Mesothelial cell of epicardium (in vitro differentiated cells): Measurements from ENCODE around the gene CEP170B. TPM values are rescaled to one million over a fixed set of nuclear protein-coding genes. Genes with fewer than 3 reads are reported as not detected.

Experiments used
- DNase-seq, 2 experiments: peaks; one replicate each; pipeline ENCODE4 v3.0.0; 2021; ENCODE audit warnings: low spot score in 2 of 2; ENCODE audit not compliant: unreplicated experiment in 2 of 2
- H3K27ac Mint-ChIP-seq: 2 replicates; pipeline ENCODE4 v1.8.0; 2021; ENCODE audit warnings: mixed read lengths
- H3K27me3 Mint-ChIP-seq: 2 replicates; pipeline ENCODE4 v1.8.0; 2021; ENCODE audit warnings: low read depth, mixed read lengths
- H3K36me3 Mint-ChIP-seq: 2 replicates; pipeline ENCODE4 v1.8.0; 2021; ENCODE audit warnings: mixed read lengths
- H3K4me1 Mint-ChIP-seq: 2 replicates; pipeline ENCODE4 v1.8.0; 2021; ENCODE audit warnings: mixed read lengths
- H3K4me3 Mint-ChIP-seq: 2 replicates; pipeline ENCODE4 v1.8.0; 2021; ENCODE audit warnings: mild to moderate bottlenecking, moderate library complexity, mixed read lengths
- H3K9me3 Mint-ChIP-seq: 2 replicates; pipeline ENCODE4 v1.8.0; 2021; ENCODE audit warnings: mixed read lengths
- total RNA-seq: library from RNA; stranded (reverse); gene quantifications from 3 replicates; pipeline ENCODE4 v1.2.1, GENCODE V29; 2021
- TF ChIP-seq, protein P1 (sequence below): fragments of 200-600 bp; sonication (generic); IDR thresholded peaks from one replicate; pipeline ENCODE4 v1.5.0; 2021; ENCODE audit warnings: antibody characterized with exemption; ENCODE audit not compliant: unreplicated experiment

The CEP170B gene
- total RNA-seq, 1 donor from 2014 or later, result 29.2 TPM

GRCh38 chr14:104875412-104875751 is 10.3 kb downstream of the CEP170B start:
- Mint-ChIP-seq H3K27me3 (no peaks in the 10 kb centered on the region), H3K4me3 (no peak overlapping the region), H3K36me3 (no peaks in the 10 kb centered on the region), H3K27ac (no peak overlapping the region), H3K4me1 (peaks cover 9% of the 10 kb centered on the region), H3K9me3 (no peaks in the 10 kb centered on the region)
- TF ChIP-seq, protein P1, sequence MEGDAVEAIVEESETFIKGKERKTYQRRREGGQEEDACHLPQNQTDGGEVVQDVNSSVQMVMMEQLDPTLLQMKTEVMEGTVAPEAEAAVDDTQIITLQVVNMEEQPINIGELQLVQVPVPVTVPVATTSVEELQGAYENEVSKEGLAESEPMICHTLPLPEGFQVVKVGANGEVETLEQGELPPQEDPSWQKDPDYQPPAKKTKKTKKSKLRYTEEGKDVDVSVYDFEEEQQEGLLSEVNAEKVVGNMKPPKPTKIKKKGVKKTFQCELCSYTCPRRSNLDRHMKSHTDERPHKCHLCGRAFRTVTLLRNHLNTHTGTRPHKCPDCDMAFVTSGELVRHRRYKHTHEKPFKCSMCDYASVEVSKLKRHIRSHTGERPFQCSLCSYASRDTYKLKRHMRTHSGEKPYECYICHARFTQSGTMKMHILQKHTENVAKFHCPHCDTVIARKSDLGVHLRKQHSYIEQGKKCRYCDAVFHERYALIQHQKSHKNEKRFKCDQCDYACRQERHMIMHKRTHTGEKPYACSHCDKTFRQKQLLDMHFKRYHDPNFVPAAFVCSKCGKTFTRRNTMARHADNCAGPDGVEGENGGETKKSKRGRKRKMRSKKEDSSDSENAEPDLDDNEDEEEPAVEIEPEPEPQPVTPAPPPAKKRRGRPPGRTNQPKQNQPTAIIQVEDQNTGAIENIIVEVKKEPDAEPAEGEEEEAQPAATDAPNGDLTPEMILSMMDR, result no peak
- no peak for DNase-seq

DNA sequence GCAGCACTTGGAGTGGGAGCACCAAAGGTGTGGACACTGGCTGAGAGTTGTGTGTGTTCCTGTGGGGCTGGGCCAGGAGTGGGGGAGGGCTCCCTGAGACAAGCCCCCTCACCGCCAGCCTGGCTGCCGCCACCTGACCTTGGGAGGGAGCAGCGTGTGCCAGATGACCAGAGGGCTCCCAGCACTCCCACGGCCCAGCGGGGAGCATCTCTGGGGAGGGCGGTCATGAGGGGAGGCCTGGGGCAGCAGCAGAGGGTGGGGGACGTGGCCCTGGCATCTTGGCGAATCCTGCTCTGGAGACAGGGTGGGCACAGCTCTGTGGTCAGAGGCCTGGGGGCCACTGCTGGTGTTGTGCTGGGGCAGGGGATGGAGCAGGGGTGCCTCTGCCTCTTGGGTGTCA is 10.7 kb downstream of the CEP170B start:
- Mint-ChIP-seq H3K27me3 (no peaks in the 10 kb centered on the region), H3K4me1 (peaks cover 9% of the 10 kb centered on the region), H3K4me3 (no peak overlapping the region), H3K9me3 (no peaks in the 10 kb centered on the region), H3K36me3 (no peaks in the 10 kb centered on the region), H3K27ac (no peak overlapping the region)
- TF ChIP-seq, protein P1, result no peak
- no peak for DNase-seq

GRCh38 chr14:104876251-104876699 is 11.2 kb downstream of the CEP170B start:
- DNase-seq, result no peak
- Mint-ChIP-seq H3K36me3 (no peaks in the 10 kb centered on the region), H3K4me3 (no peak overlapping the region), H3K9me3 (no peaks in the 10 kb centered on the region), H3K4me1 (peaks cover 9% of the 10 kb centered on the region), H3K27ac (no peak overlapping the region), H3K27me3 (no peaks in the 10 kb centered on the region)
- TF ChIP-seq, protein P1, result no peak

- no peaks in the 10 kb centered on the region for H3K9me3 Mint-ChIP-seq
- H3K27me3 Mint-ChIP-seq, result no peaks in the 10 kb centered on the region
- no peak overlapping the region for H3K4me3 Mint-ChIP-seq
- no peak overlapping the region for H3K27ac Mint-ChIP-seq
- DNase-seq, result no peak
- TF ChIP-seq, protein P1, result no peak
- peaks cover 9% of the 10 kb centered on the region for H3K4me1 Mint-ChIP-seq
- no peaks in the 10 kb centered on the region for H3K36me3 Mint-ChIP-seq
Measured at GRCh38 chr14:104877066-104877805, 12.2 kb downstream of the CEP170B start.

GRCh38 chr14:104877806-104878550 is 12.9 kb downstream of the CEP170B start:
- Mint-ChIP-seq H3K27me3 (no peaks in the 10 kb centered on the region), H3K9me3 (no peaks in the 10 kb centered on the region), H3K36me3 (no peaks in the 10 kb centered on the region), H3K4me1 (peaks cover 3% of the 10 kb centered on the region), H3K27ac (no peak overlapping the region), H3K4me3 (no peak overlapping the region)
- DNase-seq, result peak in 1 of 2 experiments; percentile 12
- TF ChIP-seq, protein P1, result no peak
